Measurements from ENCODE around the gene TBC1D22B.
"Not testable (repeated sequence)": the region's sequence is repeated elsewhere in the genome, so short reads cannot be mapped to it uniquely, and the experiment has no call there.

The TBC1D22B gene

DNA sequence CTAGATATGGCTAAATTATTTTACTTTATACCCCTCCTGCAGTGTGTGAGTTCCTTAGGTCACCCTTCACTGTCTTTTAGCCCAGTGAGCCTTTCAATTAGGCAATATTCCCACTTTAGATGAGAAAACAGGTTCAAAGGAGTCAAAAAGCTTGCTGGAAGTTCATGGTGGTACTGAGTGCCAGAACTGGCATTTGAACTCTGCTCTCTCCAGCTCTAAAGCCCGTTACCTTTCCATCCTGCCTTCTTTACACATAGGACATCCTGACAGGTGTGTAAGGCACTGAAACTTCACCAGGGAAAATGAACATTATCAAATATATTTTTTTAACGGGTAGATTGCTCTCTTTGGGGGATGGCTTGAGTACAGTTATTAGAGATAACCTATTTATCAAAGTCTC, 11.5 kb downstream of the TBC1D22B start:
- DNase-seq (ENCODE audit: low read depth) = no peak

DNA sequence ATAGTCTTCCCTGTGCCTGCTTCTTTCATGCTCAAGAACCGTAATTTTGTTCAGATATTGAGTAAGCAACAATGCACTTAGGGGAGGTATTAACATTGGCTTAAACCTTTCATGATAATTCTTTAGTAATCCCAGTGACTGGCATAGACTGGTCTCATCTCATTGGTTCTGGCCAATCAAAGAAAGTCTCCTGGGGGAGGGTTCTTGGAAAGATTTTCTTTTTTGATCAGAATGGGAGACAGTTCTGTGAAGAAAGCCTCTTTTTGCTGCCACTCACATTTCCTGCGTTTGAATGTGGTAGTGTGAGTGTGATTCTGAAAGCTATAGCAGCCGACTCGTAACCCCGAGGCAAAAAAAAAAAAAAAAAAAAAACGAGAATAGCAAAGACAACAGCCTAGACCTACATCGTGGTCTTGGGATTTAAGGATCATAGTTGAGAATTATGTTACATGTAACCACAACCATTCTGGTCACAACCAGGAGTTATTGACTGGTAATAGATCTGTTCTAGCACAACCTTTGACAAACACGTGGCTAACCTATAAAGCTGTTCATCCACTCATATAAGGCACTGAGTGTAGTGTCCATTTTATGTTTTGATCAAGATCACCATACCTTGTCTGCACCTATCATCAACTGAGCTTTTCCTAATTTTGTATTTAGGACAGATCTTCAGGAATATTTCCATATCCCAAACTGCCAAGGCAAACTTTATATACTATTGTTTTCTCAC, 15.4 kb downstream of the TBC1D22B start:
- DNase-seq (ENCODE audit: low read depth) = no peak

DNA sequence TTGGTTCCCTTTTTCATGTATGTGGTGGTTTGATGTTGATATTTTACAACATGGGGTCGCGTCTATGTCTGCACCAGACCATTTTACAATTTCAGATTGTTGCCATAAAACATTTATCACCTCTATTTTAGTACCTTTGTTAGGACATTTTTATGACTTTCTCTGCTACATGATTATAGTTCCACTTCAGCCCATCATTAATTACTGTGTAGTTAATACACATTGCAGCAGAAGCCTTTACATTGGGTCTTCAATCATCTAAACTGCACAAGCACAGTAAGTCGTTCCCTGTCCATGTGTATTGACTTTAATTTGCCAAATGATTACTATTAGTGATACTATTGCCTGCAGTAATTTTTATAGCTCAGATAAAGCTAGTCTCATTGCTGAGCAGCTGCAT, 16.1 kb downstream of the TBC1D22B start:
- DNase-seq (ENCODE audit: low read depth) = no peak

DNA sequence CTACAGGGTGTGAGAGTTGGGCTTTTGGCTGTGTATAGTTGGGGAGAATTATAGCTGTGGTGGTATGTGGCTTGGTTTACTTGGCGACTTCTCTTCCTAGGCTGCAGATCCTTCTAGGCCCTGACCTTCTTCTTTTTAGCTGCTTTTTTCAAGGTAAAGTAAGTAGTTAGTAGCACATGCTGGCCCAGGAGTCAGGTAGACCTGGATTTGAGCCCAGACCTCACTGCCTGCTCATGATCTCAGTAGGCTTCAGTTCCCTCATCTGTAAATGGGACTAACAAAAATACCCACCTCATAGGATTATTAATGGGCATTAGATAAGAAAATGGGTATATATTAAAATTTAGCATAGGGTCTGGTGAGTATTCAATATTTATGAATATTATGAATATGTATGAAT, 17.8 kb downstream of the TBC1D22B start:
- DNase-seq (ENCODE audit: low read depth) = no peak

DNA sequence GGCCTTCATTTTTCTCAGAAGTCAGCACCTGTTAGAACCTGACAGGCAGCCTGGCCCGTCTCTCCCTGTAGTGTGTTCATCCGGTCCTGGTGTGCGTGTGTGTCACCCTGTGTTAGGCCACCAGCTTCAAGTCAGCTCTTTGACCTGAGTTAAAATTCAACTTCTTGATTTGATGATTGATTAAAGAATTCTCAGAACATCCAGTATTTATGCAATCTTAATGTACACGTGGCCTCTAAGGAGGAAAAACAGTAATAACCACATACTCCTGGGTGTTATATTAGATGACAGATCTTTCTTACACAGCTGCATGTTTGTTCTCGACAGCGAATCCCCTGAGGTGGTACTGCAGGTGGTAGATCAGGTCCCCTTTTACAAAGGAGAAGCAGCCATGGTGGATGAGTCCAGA, 19.4 kb downstream of the TBC1D22B start:
- no peak for DNase-seq (ENCODE audit: low read depth)

DNA sequence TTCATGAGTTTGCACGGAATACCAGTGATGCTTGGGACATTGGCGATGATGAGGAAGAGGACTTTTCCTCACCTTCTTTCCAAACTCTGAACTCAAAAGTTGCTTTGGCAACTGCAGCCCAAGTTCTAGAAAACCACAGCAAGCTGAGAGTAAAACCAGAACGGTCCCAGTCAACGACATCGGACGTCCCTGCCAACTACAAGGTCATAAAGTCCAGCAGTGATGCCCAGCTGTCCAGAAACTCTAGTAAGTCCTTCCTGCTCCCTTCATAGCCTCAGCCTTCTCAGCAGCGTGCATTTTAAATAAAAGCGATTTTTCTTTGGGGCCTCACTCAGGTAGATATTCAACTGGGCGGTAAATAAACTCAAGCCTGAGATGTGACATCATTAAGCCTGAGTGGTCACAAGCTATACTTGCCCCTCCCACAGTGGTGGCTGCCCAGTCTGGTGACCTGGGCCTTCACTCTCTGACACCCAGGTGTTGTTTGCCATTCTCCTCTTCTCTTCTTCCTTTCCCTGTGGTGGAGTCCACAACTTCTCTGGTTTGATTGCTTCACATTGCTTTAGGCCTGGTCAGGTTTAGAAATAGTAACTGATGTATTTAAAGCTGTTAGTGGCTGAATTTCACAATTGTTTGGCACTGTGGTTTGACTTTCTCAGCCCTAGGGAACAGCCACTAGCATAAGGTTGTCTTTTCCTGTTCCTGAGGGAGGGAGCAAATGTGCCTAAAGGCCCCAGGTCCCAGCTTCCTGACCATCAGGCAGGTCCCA, 22.0 kb downstream of the TBC1D22B start:
- no peak for DNase-seq (ENCODE audit: low read depth)

DNA sequence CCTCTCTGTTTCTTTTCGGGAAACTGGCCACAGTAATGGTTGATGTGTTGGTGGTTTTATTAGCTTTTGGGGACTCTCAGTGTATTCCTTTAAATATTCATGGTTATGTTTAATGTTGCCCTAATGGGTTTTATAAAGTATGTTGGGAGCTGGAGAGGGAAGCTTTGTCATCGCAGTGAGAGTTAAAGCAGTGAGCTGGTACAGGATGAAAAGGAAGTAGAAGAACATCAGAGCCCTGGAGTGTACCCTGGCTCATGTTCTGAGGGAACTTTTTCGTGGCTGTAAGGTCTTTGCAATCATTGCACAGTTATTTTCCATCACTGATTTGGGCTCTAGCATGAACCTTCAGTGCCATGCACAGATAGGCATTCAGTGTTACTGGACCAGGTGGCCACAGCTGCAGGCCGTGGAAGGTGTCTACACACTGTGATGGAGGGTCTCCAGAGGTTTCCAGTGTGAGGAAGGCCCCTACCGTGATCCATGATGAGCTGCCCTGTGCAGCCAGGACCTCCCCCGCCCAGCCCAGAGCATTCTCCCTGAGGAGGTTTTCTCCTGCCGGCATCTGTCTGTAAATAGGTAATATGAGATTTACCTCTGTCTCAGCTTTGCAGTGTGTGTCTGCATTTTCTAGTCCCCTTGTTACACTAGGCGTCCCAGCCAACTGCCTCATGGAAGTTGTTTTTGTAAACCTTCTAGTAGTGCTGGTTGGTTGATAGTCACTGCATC, 22.8 kb downstream of the TBC1D22B start:
- DNase-seq (ENCODE audit: low read depth) = no peak

DNA sequence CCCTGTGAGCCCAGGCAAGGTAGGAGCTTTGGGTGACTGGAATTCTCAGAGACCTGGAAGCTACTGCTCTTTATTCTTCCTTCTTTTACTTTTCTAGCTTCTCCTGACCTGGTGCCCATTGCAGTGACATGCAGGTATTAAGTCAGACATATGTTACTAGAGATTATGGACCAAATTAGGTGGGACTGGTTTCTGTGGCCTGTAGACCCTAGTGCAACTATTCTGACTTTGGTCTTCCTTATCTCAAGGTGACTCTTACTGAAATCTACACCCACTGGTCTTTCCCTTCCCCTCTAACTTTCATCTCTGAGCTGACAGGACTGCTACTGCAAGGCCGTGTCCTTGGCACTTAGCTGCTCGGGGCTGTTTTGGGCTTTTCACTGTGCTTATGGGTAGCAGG, 24.8 kb downstream of the TBC1D22B start:
- DNase-seq (ENCODE audit: low read depth) = no peak

DNA sequence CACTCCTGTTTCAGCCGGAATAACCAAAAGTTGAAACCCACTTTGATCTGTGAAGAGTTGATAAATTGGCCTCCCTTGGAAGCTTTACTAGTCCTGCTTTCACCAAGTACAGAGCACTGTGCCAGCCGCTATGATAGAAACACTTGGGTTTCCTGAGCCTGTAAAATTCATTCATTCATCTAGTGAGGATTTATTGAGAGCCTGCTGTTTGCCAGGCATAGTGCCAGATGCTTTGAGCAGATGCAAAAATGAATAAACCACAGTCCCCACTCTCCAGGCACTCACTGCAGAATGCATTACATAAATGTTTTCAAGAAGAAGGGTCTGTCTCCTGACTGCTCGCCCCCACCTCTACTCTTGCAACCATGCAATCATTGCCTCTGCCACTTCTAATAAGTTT, 25.7 kb downstream of the TBC1D22B start:
- DNase-seq (ENCODE audit: low read depth) = no peak

DNA sequence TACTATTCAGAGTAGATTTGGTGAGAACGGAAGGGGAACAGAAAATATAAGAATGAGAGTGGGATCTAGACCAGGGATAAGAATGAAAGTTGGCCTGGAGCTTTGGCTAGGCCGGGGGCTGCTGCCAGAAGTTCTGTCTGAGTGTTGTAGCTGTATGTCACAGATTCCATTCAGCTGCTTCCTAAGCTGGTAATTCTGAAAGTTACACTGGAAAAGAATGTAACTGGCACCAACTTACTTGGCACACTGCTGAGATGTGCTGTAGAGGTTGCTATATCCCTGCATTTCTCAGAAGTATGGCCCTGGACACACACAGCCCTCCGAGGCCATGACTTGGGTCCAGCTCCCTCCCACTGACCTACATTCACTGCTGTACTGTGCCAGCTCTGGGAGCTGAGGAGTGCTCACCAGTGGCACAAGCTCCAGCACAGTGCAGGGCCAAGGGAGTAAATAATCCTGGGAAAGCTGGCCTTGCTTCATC, 26.1 kb downstream of the TBC1D22B start:
- no peak for DNase-seq (ENCODE audit: low read depth)

DNA sequence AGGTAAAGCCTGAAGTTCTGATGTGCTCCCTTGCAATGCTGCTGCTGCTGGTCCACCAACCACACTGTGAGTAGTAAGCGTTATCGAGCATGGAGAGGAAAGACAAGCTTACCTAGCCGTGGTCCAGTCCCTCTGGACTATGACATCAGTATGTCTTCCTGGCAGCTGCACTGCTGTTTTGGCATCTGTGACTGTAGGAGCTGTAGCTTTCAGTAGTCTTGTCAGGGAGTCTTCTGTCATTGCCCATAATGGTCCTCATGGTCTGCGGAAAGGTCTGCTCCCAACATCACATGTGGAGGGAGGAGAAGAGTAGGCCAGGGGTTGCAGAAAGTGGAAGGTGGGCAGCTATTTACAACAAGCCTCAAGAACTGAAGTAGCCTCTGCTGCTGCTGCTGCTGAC, 27.2 kb downstream of the TBC1D22B start:
- DNase-seq (ENCODE audit: low read depth) = no peak

DNA sequence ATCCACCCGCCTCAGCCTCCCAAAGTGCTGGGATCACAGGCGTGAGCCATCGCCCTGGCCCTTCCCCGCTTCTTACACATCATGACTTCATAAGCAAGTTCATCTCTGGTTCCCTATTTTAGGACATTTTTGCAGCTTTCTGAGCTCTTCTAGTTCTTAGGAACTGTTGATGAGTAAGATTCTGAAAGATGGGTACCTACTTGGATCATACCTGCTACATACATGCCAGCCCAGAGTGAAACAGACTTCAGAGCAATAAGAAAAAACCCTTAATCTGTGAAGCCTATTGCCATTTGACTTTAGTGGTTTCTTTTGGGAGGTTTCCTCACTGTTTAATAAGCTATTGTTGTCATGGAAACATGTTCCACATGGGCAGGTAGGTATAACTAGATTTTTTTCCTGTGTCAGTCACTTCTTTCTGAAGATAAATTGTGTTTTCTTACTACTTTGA, 28.3 kb downstream of the TBC1D22B start:
- no peak for DNase-seq (ENCODE audit: low read depth)

DNA sequence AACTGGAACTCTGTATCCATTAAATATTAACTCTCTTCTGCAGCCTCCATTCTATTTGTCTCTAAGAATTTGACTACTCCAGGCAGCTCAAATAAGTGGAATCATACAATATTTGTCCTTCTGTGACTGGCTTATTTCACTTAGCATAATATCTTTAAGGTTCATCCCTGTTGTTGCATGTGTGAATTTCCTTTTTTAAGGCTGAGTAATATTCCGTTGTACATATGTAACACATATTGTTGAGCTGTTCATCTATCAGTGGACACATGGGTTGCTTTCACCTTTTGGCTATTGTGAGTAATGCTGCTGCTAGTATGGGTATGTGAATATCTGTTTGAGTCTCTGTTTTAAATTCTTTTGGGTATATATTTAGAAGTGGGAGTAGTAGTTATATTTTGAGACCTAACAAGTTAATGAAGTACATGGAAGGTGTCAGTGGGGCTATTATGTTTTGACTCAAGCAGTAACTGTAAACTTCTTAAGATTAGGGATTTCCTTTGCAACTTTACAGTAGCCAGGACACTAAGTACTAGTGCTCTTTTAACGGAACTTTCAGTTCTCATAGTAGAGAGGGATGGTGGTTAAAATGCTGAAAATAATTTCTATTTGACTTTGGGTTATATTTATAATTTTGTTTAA, 30.1 kb downstream of the TBC1D22B start:
- no peak for DNase-seq (ENCODE audit: low read depth)

DNA sequence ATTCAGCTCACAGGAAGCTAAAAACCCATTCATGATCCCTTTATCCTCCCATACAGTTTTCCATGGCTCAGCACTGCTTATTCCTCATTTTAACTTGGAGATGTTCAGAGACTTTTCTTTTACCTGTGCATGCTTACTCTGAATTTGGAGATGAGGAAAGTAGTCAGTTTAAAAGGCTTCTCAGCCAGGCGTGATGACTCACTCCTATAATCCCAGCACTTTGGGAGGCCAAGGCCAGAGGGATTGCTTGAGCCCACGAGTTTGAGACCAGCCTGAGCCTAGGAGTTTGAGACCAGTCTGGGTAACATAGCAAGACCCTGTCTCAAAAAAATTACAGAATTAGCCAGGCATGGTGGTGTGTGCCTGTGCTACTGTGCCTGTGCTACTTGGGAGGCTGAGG, 30.7 kb downstream of the TBC1D22B start:
- no peak for DNase-seq (ENCODE audit: low read depth)

DNA sequence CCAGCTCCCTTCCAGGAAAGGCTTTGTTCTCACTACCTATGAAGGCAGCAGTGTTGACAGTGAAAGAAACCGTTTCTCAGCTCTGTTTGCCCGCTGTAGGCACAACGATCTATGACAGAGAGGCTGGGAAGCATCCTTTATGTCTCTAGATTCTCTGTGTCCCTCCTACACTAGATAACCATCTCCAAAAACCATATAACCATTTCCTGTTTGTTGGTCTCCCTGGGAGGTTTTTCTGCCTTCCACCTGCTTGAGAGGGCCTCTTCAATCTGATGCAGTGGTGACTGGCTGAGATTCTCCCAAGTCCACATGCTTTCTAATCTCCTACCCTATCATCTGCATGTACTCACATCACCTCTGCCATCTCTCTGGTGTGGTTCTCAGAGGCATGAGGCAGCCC, 32.4 kb downstream of the TBC1D22B start:
- no peak for DNase-seq (ENCODE audit: low read depth)

DNA sequence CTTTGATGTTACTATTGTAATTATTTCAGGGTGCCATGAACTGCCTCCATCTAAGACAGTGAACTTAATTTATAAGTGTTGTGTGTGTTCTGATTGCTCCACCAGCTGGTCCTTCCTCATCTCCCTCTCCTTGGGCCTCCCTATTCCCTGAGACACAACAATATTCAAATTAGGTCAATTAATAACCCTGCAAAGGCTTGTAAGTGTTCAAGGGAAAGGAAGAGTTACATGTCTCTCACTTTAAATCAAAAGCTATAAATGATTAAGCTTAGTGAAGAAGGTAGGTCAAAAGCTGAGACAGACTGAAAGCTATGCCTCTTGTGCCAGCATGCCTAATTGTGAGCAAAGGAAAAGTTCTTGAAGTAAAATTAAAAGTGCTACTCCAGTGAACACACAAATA, 35.9 kb downstream of the TBC1D22B start:
- no peak for DNase-seq (ENCODE audit: low read depth)

DNA sequence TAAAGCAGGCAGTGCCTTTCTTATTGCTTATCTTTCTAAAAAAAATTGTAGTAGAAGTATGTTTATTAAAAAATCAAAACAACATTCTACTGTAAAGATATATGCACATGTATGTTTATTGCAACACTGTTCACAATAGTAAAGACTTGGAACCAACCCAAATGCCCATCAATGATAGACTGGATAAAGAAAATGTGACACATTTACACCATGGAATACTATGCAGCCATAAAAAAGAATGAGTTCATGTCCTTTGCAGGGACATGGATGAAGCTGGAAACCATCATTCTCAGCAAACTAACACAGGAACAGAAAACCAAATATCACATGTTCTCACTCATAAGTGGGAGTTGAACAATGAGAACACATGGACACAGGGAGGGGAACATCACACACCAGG, 40.1 kb downstream of the TBC1D22B start:
- not testable (repeated sequence) for DNase-seq (ENCODE audit: low read depth)

DNA sequence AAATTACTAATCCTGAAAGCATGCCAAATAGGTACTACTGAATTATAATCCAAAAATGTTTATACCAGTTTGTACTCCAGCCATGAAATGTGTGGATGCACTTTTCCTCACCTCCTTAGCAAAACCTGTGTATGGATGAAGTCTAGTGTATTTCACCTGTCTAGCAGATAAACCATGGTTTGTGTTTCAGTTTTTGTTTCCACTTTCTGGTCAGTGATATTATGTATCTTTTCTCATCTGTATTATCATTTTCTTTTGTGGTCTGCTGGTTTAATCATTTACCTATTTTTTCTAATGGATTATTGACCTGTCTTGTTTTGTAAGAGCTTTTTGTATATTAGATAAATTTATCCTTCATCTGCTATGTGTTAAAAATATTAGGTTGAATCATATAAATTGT, 41.4 kb downstream of the TBC1D22B start:
- DNase-seq (ENCODE audit: low read depth) = no peak

DNA sequence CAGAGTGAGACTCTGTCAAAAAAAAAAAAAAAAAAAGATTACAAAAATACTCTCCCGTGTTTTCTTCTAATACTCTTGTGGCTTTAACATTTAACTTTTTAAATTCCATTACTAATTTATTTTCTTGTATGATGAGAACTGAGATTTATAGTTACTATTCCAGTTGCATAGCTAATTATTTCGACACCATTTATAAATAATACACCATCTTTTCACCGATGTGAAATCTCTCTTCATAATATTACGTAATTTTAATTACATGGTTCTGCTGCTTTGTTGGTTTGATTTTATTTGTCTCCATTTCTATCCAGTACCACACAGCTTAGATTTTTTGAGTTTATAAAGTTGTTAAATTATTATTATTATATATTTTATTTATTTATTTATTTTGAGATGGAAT, 42.4 kb downstream of the TBC1D22B start:
- no peak for DNase-seq (ENCODE audit: low read depth)

DNA sequence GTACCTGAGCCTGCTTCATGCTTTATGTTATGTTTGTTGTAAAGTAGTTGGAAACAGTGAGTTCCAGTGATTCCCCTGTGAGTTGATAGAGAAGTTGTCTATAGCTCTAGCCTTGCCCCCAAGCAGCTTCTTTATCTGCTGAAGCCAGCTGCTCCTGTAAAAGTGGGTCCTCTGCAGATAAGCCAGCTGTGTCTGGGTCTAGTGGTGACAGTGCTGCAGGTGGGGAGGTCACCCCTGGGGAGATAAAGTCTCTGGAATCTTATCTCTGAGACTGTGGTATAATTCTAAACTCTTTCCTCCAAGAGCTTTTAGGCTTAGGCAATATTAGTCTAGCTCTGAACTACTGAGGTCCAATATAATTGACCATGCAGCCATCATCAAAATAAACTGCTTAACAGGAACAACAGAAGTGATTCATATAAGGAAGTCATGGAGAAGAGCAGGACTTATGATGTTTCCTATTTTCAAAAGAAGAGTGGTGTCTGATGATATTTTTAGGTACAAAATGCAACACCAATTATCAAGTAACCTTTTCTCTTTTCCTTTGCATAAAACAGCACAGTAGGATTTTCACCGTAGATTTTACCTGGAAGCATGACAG, 44.6 kb downstream of the TBC1D22B start:
- no peak for DNase-seq (ENCODE audit: low read depth)

DNA sequence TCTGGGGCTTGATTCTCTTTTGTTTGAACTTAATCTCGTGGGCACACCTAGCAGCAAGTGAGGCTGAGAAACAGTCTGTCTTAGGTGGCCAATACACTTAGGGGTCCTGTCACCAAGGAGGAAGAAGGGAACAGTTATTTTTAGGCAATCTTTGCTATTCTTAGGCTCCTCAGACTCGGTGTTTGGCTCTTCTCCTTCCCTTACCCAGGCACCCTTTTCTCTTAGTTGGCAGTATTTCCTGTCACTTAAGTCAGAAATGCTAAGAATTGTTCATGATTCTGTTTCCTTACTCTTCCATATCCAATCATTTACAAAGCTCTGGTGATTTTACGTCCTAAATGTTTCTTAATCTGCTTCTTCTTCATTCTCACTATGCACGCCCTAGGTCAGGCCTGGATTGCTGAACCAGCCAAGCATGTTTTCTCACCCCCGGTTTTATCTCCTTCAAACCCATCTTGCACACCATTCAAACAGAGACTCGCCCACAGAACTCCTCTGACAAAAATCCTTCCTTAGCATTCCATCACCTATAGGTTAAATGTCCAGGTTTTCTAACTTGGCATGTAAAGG, 45.6 kb downstream of the TBC1D22B start:
- DNase-seq (ENCODE audit: low read depth) = no peak
